ENCODE results near the gene AIPL1. TPM values are rescaled to one million over a fixed set of nuclear protein-coding genes. Genes with fewer than 3 reads are reported as not detected.

The AIPL1 gene
- total and polyA plus RNA-seq, 7 donors: not detected

DNA sequence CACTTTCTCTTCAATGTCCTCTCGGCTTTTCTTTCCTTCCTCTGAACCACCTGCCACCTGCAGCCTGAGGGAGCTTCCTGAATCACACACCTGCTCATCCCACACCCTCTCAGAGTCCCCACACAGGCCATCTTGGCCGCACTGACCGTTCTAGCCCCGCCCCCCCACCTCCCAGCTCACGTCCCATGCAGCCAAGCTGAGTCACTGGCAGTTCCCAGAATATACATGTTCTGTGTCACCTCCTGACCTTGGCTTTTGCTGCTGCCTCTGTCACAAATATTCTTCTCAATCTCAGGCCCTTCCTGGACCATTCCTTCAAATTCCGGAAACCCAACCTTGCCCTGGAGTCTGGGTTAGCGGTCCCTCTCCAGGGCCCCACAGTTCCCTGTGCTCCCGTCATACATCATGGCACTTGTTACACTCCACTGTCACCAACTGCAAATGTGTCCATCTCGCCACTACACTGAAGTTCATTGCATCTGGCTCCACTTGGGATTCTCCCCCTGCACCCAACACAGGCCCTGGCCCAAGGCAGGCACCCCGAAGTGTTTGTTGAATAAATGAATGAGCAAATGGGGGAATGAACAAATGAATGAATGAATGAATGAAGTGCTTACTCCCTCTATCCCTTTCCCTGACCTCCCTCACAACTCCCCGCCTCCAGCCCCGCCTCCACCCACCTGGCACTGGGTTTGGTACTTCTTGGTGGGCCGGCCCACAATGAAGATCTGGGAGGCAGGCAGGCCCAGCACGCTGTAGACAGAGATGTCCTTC lies 22.2 kb upstream of the AIPL1 start:
- Histone ChIP-seq H3K4me1 (peaks cover 3% of the 10 kb centered on the region), H3K4me3 (no peak overlapping the region), H3K27ac (no peak overlapping the region), H3K36me3 (ENCODE audit: insufficient read depth in 1 of 2, low read depth in 1 of 2) (no peaks in the 10 kb centered on the region), H3K9me3 (no peaks in the 10 kb centered on the region), H3K27me3 (ENCODE audit: insufficient read depth in 3 of 3, low read length in 2 of 3) (peaks cover 0 to 31% (median 13%) of the 10 kb centered on the region in 3 donors)
- TF ChIP-seq, protein P1, sequence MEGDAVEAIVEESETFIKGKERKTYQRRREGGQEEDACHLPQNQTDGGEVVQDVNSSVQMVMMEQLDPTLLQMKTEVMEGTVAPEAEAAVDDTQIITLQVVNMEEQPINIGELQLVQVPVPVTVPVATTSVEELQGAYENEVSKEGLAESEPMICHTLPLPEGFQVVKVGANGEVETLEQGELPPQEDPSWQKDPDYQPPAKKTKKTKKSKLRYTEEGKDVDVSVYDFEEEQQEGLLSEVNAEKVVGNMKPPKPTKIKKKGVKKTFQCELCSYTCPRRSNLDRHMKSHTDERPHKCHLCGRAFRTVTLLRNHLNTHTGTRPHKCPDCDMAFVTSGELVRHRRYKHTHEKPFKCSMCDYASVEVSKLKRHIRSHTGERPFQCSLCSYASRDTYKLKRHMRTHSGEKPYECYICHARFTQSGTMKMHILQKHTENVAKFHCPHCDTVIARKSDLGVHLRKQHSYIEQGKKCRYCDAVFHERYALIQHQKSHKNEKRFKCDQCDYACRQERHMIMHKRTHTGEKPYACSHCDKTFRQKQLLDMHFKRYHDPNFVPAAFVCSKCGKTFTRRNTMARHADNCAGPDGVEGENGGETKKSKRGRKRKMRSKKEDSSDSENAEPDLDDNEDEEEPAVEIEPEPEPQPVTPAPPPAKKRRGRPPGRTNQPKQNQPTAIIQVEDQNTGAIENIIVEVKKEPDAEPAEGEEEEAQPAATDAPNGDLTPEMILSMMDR (IDR thresholded peaks at IDR 0.05): no peak
- intact Hi-C loops (cut with DNase I): no loop called here
- WGBS, 3 donors: 76 to 80% (median 77%) methylated on average over 14 of the region's 14 CpGs
- ATAC-seq (peak; percentile 74 to 92 (median 86)), DNase-seq (peak; percentile 51 to 53)

DNA sequence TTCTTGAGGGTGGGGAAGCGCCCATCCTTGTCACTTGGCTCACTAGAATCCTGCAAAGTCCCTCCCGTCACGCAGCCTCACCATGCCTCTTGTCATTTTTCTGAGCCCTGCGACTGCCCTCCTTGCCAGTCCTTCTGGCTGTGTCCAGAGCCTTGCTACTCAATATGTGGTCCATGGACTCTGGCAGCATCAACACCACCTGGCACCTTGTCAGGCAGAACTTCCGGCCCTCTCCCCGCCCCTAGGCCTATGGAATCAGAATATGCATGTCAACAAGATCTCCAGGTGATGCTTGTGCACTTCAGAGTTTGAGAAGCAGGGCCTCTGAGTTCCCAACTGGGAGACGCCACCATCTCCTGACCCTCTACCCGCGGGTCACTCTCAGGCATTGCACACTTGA lies 21.4 kb upstream of the AIPL1 start:
- Histone ChIP-seq H3K27me3 (ENCODE audit: insufficient read depth in 3 of 3, low read length in 2 of 3) (peaks cover 0 to 31% (median 13%) of the 10 kb centered on the region in 3 donors), H3K4me3 (no peak overlapping the region), H3K9me3 (no peaks in the 10 kb centered on the region), H3K27ac (no peak overlapping the region), H3K4me1 (peaks cover 3% of the 10 kb centered on the region), H3K36me3 (ENCODE audit: insufficient read depth in 1 of 2, low read depth in 1 of 2) (no peaks in the 10 kb centered on the region)
- DNase-seq (peak in 1 of 2 donors; percentile 35), ATAC-seq (no peak)
- WGBS, 3 donors: 87 to 92% (median 91%) methylated on average over 9 of the region's 9 CpGs
- intact Hi-C loops (cut with DNase I): no loop called here
- TF ChIP-seq, protein P1 (IDR thresholded peaks at IDR 0.05): no peak

DNA sequence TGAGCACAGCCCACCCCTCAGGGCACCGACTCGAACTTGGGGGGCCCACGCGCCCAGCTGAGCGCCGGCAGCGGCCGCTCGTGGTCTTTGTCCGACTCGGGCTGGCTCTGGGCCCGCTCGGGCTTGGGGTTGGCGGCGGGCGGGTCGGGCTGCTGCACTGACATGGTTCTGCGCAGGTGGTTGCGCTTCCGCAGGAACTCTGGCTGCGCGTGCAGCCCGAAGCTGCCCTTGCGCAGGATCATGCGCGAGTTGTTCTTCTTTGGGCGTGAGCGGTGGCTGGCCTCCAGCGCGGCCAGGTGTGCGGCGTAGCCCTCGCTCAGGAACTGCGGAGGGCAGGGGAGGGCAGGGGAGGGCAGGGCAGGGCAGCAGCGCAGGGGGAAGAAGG lies 20.4 kb upstream of the AIPL1 start:
- H3K36me3 ChIP-seq (ENCODE audit: insufficient read depth in 1 of 2, low read depth in 1 of 2): no peaks in the 10 kb centered on the region
- 0 to 12% (median 9%) methylated on average over 23 to 35 of the region's 35 CpGs for WGBS, 3 donors
- H3K4me1 ChIP-seq: peaks cover 3% of the 10 kb centered on the region
- H3K4me3 ChIP-seq: peak overlapping the region; percentile 27
- no peaks in the 10 kb centered on the region for H3K9me3 ChIP-seq
- no peak overlapping the region for H3K27ac ChIP-seq
- intact Hi-C loops (cut with DNase I): no loop called here
- DNase-seq: no peak
- ATAC-seq: peak; percentile 23 to 42 (median 32)
- H3K27me3 ChIP-seq (ENCODE audit: insufficient read depth in 3 of 3, low read length in 2 of 3): peaks cover 0 to 31% (median 15%) of the 10 kb centered on the region in 3 donors
- TF ChIP-seq, protein P1 (IDR thresholded peaks at IDR 0.05): no peak

DNA sequence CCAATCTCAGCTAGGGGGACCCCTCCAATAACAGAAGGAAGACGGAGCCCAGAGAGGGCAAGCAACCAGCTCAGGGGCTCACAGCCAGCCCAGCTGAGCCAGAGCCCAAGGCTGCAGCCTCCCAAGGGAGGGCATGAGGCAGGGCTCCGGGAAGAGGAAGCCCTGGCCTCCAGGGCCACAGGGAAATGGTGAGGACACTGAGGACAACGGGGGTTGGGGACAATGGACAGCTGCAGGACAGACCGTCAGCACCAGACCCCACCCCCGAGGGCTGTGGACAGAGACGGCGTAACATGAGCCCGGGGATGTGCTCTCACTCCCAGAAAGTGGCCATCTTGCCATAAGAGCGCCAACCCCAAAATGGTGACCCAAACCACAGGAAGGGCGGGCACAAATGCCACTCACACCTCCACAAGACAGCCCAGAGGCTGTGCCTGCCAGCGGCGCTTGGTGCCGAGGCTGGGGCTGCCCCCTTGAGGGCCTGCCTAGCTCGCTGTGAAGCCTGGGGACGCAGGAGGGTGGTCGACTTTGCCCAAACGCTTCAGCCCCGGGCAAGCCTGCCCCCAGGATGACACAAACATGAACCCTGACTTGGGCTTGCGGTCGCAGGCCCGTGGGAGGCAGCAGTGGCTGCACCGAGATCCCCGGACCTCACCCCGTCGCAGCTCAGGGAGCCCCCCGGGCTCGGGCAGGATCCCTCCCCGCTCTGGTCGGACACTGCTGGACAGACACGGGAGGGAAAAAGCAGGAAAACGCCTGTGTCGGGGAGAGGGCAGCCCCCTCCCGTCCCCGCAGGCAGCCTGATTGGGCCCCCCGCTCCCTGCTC lies 19.8 kb upstream of the AIPL1 start:
- 40 to 48% (median 44%) methylated on average over 27 to 35 of the region's 35 CpGs for WGBS, 3 donors
- ATAC-seq (peak in 2 of 4 donors; percentile 5 to 12), DNase-seq (no peak)
- H3K9me3 ChIP-seq: no peaks in the 10 kb centered on the region
- H3K27ac ChIP-seq: no peak overlapping the region
- H3K27me3 ChIP-seq (ENCODE audit: insufficient read depth in 3 of 3, low read length in 2 of 3): peaks cover 0 to 31% (median 15%) of the 10 kb centered on the region in 3 donors
- no peaks in the 10 kb centered on the region for H3K36me3 ChIP-seq (ENCODE audit: insufficient read depth in 1 of 2, low read depth in 1 of 2)
- peak overlapping the region; percentile 27 for H3K4me3 ChIP-seq
- H3K4me1 ChIP-seq: peaks cover 3% of the 10 kb centered on the region
- TF ChIP-seq, protein P1 (IDR thresholded peaks at IDR 0.05): no peak
- intact Hi-C loops (cut with DNase I): no loop called here
